DMS153 treated with DMSO at 0.1 percent for 48 hours (cell line): ENCODE data around the gene L3MBTL4.

Experiments
- DNase-seq: peaks from one replicate; lab custom pipeline; 2025; ENCODE audit not compliant: unreplicated experiment; lab: John Stamatoyannopoulos, UW

L3MBTL4 gene

GRCh38 chr18:5998166-5998881 lies 416.4 kb downstream of the L3MBTL4 start:
- DNase-seq = no peak

GRCh38 chr18:5997361-5997760 lies 417.4 kb downstream of the L3MBTL4 start:
- no peak for DNase-seq

- no peak for DNase-seq
Observed at GRCh38 chr18:5995626-5996025, 419.1 kb downstream of the L3MBTL4 start.

GRCh38 chr18:5993938-5994337 lies 420.8 kb downstream of the L3MBTL4 start:
- DNase-seq = no peak

- no peak for DNase-seq
Observed at GRCh38 chr18:5992381-5992780, 422.3 kb downstream of the L3MBTL4 start.

GRCh38 chr18:5987249-5987648 lies 427.5 kb downstream of the L3MBTL4 start:
- DNase-seq = no peak

- no peak for DNase-seq
Observed at GRCh38 chr18:5986257-5986931, 428.3 kb downstream of the L3MBTL4 start.

- DNase-seq = no peak
Observed at GRCh38 chr18:5984245-5984644, 430.5 kb downstream of the L3MBTL4 start.

- no peak for DNase-seq
Observed at GRCh38 chr18:5983488-5983887, 431.2 kb downstream of the L3MBTL4 start.

GRCh38 chr18:5982332-5982731 lies 432.4 kb downstream of the L3MBTL4 start:
- DNase-seq = no peak

- DNase-seq = no peak
Observed at GRCh38 chr18:5980721-5981120, 434.0 kb downstream of the L3MBTL4 start.

- no peak for DNase-seq
Observed at GRCh38 chr18:5979971-5980457, 434.7 kb downstream of the L3MBTL4 start.

GRCh38 chr18:5979176-5979888 lies 435.4 kb downstream of the L3MBTL4 start:
- DNase-seq = no peak

- no peak for DNase-seq
Observed at GRCh38 chr18:5977022-5977421, 437.7 kb downstream of the L3MBTL4 start.

- no peak for DNase-seq
Observed at GRCh38 chr18:5975111-5976002, 439.4 kb downstream of the L3MBTL4 start.

- DNase-seq = no peak
Observed at GRCh38 chr18:5974696-5975095, 440.0 kb downstream of the L3MBTL4 start.

GRCh38 chr18:5973099-5973498 lies 441.6 kb downstream of the L3MBTL4 start:
- no peak for DNase-seq

- no peak for DNase-seq
Observed at GRCh38 chr18:5972298-5972697, 442.4 kb downstream of the L3MBTL4 start.

- DNase-seq = no peak
Observed at GRCh38 chr18:5969989-5970403, 444.7 kb downstream of the L3MBTL4 start.

- DNase-seq = no peak
Observed at GRCh38 chr18:5969355-5969988, 445.2 kb downstream of the L3MBTL4 start.
